HepG2 (cell line): ENCODE measurements around the gene EFS. TPM values are rescaled to one million over a fixed set of nuclear protein-coding genes. Genes with fewer than 3 reads are reported as not detected.

Experiments
- CEBPZ ChIP-seq: IDR thresholded peaks from 2 replicates; pipeline ENCODE4 v1.6.1; 2012; ENCODE audit warnings: low read length, improper control_type of control experiment
- HMG20B ChIP-seq: conservative IDR thresholded peaks from 2 replicates; pipeline ENCODE4 v1.6.1; 2016; ENCODE audit warnings: missing genetic modification reagents, missing compliant biosample characterization
- NCOA1 ChIP-seq: sonication (generic); formaldehyde crosslinking; IDR thresholded peaks from 2 replicates; pipeline ENCODE4 v1.9.0; 2021; ENCODE audit warnings: missing genetic modification reagents
- NFKBIZ ChIP-seq: IDR thresholded peaks from 2 replicates; pipeline ENCODE4 v1.6.1; 2018; ENCODE audit warnings: missing genetic modification reagents, missing compliant biosample characterization
- PHF20 ChIP-seq: sonication (generic); formaldehyde crosslinking; IDR thresholded peaks from 2 replicates; pipeline ENCODE4 v1.5.0; 2020; ENCODE audit warnings: mild to moderate bottlenecking, missing genetic modification reagents
- SALL1 ChIP-seq: sonication (generic); formaldehyde crosslinking; IDR thresholded peaks from 2 replicates; pipeline ENCODE4 v1.8.0; 2022; ENCODE audit warnings: mild to moderate bottlenecking, missing genetic modification reagents
- ZFAT ChIP-seq: sonication (generic); formaldehyde crosslinking; conservative IDR thresholded peaks from 2 replicates; pipeline ENCODE4 v1.8.1; 2023; ENCODE audit warnings: missing genetic modification reagents, inconsistent platforms
- ZNF101 ChIP-seq: sonication (generic); formaldehyde crosslinking; IDR thresholded peaks from 2 replicates; pipeline ENCODE4 v1.4.0; 2020; ENCODE audit warnings: mild to moderate bottlenecking, low read depth, missing genetic modification reagents, borderline replicate concordance
- ZNF280D ChIP-seq: sonication (generic); formaldehyde crosslinking; IDR thresholded peaks from 2 replicates; pipeline ENCODE4 v1.5.1; 2020; ENCODE audit warnings: mild to moderate bottlenecking, missing genetic modification reagents
- ZNF382 ChIP-seq: sonication (generic); formaldehyde crosslinking; IDR thresholded peaks from 2 replicates; pipeline ENCODE4 v1.5.0; 2020; ENCODE audit warnings: missing genetic modification reagents, mild to moderate bottlenecking, borderline replicate concordance
- ZNF609 ChIP-seq: sonication (generic); formaldehyde crosslinking; IDR thresholded peaks from 2 replicates; pipeline ENCODE4 v1.4.0; 2020; ENCODE audit warnings: mild to moderate bottlenecking, missing genetic modification reagents, borderline replicate concordance
- ZNF770 ChIP-seq: sonication (generic); formaldehyde crosslinking; IDR thresholded peaks from 2 replicates; pipeline ENCODE4 v1.5.0; 2020; ENCODE audit warnings: mild to moderate bottlenecking, missing genetic modification reagents
- ZNF788 ChIP-seq: sonication (generic); formaldehyde crosslinking; IDR thresholded peaks from 2 replicates; pipeline ENCODE4 v1.5.0; 2020; ENCODE audit warnings: mild to moderate bottlenecking, missing genetic modification reagents, borderline replicate concordance
- polyA plus RNA-seq, 8 experiments: library from polyadenylated mRNA; depleted of rRNA in 3 of 8; stranded (reverse) in 7 of 8; unstranded in 1 of 8; fragments of >200 nt; fragmentation: Illumina TruSeq in 4 of 8; extraction: Trizol in 4 of 8; gene quantifications; 2 replicates each; pipeline versions ENCODE4 v1.2.1 to v1.2.3, GENCODE V29; 2011 to 2016; ENCODE audit warnings: low read depth in 4 of 8, missing spikeins in 1 of 8, mixed read lengths in 1 of 8; ENCODE audit not compliant: insufficient read depth in 1 of 8
- total RNA-seq, 5 experiments: library from RNA; depleted of rRNA; stranded (reverse); fragments of >200 nt; fragmentation: Illumina TruSeq; extraction: Trizol; gene quantifications; 2 replicates each; pipeline ENCODE4 v1.2.3, GENCODE V29; 2016; ENCODE audit warnings: low read depth in 1 of 5

EFS gene
- total and polyA plus RNA-seq, 2 of the 13 experiments (the other 11 are each of a cell fraction or from before 2014, with no cell fraction given) = not detected

- TF ChIP-seq PHF20 (CRISPR knock-in tag) = no peak
- no peak for TF ChIP-seq NCOA1 (CRISPR knock-in tag)
- no peak for TF ChIP-seq ZNF382
- no peak for TF ChIP-seq HMG20B (CRISPR knock-in tag)
- TF ChIP-seq ZNF770 = no peak
- no peak for TF ChIP-seq ZNF788
- TF ChIP-seq ZNF101 (CRISPR knock-in tag) = no peak
- TF ChIP-seq CEBPZ = no peak
- TF ChIP-seq ZFAT = no peak
- TF ChIP-seq ZNF280D (CRISPR knock-in tag) = peak; percentile 72; the same call in 1 of the 2 replicates
- TF ChIP-seq NFKBIZ = no peak
- TF ChIP-seq ZNF609 (CRISPR knock-in tag) = no peak
- TF ChIP-seq SALL1 (CRISPR knock-in tag) = no peak
Measured at GRCh38 chr14:23326491-23327332, 38.3 kb downstream of the EFS start (continued).
